GM21786 (cell line): ENCODE data around the gene HCLS1.
"Not testable (repeated sequence)": the region's sequence is repeated elsewhere in the genome, so short reads cannot be mapped to it uniquely, and the experiment has no call there.

Experiments
- ATAC-seq: cut with Tn5 transposase; IDR thresholded peaks from one replicate; pipeline ENCODE4 v1.9.1; 2021; ENCODE audit not compliant: unreplicated experiment

HCLS1 gene

GRCh38 chr3:121599900-121600299, 60.8 kb downstream of the HCLS1 start:
- not testable (repeated sequence) for ATAC-seq

- ATAC-seq = no peak
Measured at GRCh38 chr3:121598564-121598963, 62.1 kb downstream of the HCLS1 start.

GRCh38 chr3:121595765-121596406, 64.8 kb downstream of the HCLS1 start:
- ATAC-seq = no peak

- no peak for ATAC-seq
Measured at GRCh38 chr3:121594850-121595249, 65.9 kb downstream of the HCLS1 start.

GRCh38 chr3:121593806-121594205, 66.9 kb downstream of the HCLS1 start:
- ATAC-seq = not testable (repeated sequence)

DNA sequence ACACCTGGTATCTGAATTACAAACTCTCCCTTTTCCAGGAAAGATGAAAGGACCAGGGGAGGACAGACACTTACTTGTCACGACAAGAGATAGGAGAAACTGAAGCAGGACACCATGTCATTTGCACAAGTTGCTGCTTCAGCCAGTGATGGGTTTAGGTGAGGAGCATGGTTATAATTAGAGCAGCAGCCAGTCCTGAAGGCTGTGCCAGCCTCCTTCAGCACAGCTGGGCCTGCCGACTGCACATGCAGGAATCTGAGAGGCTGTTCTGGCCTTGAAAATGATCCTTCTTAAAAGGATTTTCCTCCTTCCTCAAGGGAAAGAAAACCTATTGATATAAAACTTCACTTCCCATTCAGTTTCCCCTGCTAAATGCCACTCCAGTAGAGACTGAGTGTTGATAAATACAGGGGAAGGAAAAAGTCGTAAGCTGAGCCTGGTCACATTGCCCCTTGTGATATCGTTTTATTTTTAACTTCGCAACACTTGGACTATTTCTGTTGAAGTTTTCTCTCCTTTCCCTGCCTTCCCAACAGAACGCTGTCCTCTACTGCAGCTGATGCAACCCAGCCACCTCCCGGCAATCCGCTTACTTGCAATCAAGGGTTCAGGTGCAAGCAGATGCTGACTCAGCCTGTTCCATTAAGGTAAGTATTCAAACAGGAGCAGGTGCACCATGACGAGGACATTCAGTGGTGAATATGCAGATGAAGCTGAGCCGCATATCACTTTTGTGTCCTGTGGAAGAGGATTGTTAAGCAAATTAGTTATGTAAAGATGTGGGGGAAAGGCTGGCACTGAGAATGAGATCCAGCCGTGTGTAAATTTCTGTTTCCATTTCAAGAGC, 67.6 kb downstream of the HCLS1 start, which contains the start of gene FBXO40:
Gene FBXO40, plus strand, starts transcription at position 524 of the 847 bp plus-strand sequence. CDS start 27,197 bp downstream, outside the sequence.
- ATAC-seq = no peak

GRCh38 chr3:121584418-121584817, 76.3 kb downstream of the HCLS1 start:
- ATAC-seq = no peak

DNA sequence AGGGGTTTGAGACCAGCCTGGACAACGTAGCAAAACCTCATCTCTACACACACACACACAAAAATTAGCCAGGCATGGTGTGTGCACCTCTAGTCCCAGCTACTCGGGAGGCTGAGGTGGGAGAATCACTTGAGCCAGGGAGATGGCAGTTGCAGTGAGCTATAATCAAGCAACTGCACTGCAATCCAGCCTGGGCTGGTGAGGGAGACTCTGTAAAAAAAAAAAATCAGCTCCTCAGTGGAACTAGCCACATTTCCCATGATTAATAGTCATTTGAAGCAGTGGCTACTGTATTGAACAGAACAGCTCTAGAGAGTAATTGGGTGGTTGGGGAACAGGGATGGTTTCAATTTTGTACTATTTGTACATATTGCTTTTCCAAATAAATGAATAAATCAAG, 79.0 kb downstream of the HCLS1 start:
- ATAC-seq = no peak
